Esophagus muscularis mucosa (tissue), 4 donors: ENCODE measurements around the gene VEZF1. TPM values are rescaled to one million over a fixed set of nuclear protein-coding genes. Genes with fewer than 3 reads are reported as not detected.
"Not testable (repeated sequence)": the region's sequence is repeated elsewhere in the genome, so short reads cannot be mapped to it uniquely, and the experiment has no call there.

Source experiments
- DNase-seq: peaks from one replicate; pipeline ENCODE4 v3.0.0-alpha.2; 2017; ENCODE audit errors: extremely low spot score
- H3K27ac ChIP-seq, 4 donors: fragments of 200-600 bp; sonication (generic); replicated peaks in 1 of 4; 1 replicate in 3 of 4; 2 replicates in 1 of 4; pipeline ENCODE4 v1.5.1; 2016 to 2019; ENCODE audit warnings: mild to moderate bottlenecking in 1 of 4
- H3K27me3 ChIP-seq, 4 donors: fragments of 200-600 bp; sonication (generic); one replicate each; pipeline versions ENCODE4 v1.5.1 to v1.6.0; 2016 to 2019
- H3K36me3 ChIP-seq, 4 donors: fragments of 200-600 bp; sonication (generic); one replicate each; pipeline ENCODE4 v1.5.1; 2016 to 2019
- H3K4me1 ChIP-seq, 4 donors: fragments of 200-600 bp; sonication (generic); one replicate each; pipeline ENCODE4 v1.5.1; 2016 to 2019
- H3K4me3 ChIP-seq, 4 donors: fragments of 200-600 bp; sonication (generic); 1 replicate in 2 of 4; 2 replicates in 2 of 4; pipeline ENCODE4 v1.5.1; 2016 to 2019; ENCODE audit warnings: mild to moderate bottlenecking in 4 of 4, moderate library complexity in 1 of 4
- H3K9me3 ChIP-seq, 4 donors: fragments of 200-600 bp; sonication (generic); 1 replicate in 3 of 4; 2 replicates in 1 of 4; pipeline ENCODE4 v1.5.1; 2016 to 2019
- EP300 ChIP-seq: sonication (generic); formaldehyde crosslinking; IDR thresholded peaks from one replicate; pipeline ENCODE4 v1.6.1; 2017; ENCODE audit warnings: antibody characterized with exemption
- POLR2A ChIP-seq: fragments of 450-650 bp; IDR thresholded peaks from one replicate; pipeline ENCODE4 v1.6.1; 2017; ENCODE audit warnings: antibody characterized with exemption, moderate library complexity, mild to moderate bottlenecking, low read depth
- POLR2AphosphoS5 ChIP-seq, 2 donors: sonication (generic); formaldehyde crosslinking; IDR thresholded peaks; one replicate each; pipeline ENCODE4 v1.6.1; 2017; ENCODE audit warnings: antibody characterized with exemption in 2 of 2
- WGBS: methylation state at CpG from one replicate; pipeline ENCODE4 v1.1.5; 2018; 5-methylcytosine and 5-hydroxymethylcytosine counted together
- intact Hi-C: fragments of 100-400 bp; cut with DNase I; formaldehyde crosslinking; loops from one replicate; pipeline ENCODE4 v1.15.1; 2023
- total RNA-seq, 4 donors: library from RNA; depleted of rRNA; stranded (reverse); fragments of >200 nt; gene quantifications; one replicate each; pipeline versions ENCODE4 v1.1.0 to v1.2.1, GENCODE V29; 2016
- TF ChIP-seq, protein P1 (sequence below), 3 experiments: fragments of 200-600 bp in 2 of 3; fragments of 450-650 bp in 1 of 3; sonication (generic) in 2 of 3; IDR thresholded peaks; one replicate each; pipeline ENCODE4 v1.5.1; 2017 to 2019; ENCODE audit warnings: antibody characterized with exemption in 3 of 3, mild to moderate bottlenecking in 2 of 3, moderate library complexity in 1 of 3

Gene VEZF1
- total RNA-seq, 4 donors from 2014 or later: 98.9 to 154 (median 121) TPM

DNA sequence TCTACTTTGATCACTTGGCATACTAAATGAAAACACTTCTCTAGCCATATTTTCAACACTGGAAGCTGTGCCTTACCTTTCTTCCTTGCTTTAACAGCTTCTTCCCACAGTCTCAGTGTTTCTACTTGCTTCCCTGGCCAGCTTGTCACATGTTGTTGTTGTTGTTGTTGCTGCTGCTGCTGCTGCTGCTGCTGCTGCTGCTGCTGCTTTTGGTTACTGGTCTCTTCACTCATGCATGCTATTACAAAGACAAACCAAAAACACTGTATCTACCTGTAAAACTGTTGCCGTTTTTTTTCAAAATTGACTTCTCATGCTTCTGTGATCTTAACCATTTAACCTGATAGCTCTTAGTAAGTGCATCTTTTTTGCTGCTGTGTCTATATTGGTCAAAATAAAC lies 9.0 kb downstream of the VEZF1 start:
- H3K27me3 ChIP-seq: no peaks in the 10 kb centered on the region
- no peak for DNase-seq
- peaks cover 40 to 89% (median 80%) of the 10 kb centered on the region in 4 donors for H3K4me1 ChIP-seq
- no peaks in the 10 kb centered on the region for H3K9me3 ChIP-seq
- peaks cover 50 to 78% (median 65%) of the 10 kb centered on the region in 4 donors for H3K36me3 ChIP-seq
- TF ChIP-seq POLR2A (no peak), EP300 (no peak), POLR2AphosphoS5 (IDR thresholded peaks at IDR 0.05) (no peak)
- TF ChIP-seq, protein P1, sequence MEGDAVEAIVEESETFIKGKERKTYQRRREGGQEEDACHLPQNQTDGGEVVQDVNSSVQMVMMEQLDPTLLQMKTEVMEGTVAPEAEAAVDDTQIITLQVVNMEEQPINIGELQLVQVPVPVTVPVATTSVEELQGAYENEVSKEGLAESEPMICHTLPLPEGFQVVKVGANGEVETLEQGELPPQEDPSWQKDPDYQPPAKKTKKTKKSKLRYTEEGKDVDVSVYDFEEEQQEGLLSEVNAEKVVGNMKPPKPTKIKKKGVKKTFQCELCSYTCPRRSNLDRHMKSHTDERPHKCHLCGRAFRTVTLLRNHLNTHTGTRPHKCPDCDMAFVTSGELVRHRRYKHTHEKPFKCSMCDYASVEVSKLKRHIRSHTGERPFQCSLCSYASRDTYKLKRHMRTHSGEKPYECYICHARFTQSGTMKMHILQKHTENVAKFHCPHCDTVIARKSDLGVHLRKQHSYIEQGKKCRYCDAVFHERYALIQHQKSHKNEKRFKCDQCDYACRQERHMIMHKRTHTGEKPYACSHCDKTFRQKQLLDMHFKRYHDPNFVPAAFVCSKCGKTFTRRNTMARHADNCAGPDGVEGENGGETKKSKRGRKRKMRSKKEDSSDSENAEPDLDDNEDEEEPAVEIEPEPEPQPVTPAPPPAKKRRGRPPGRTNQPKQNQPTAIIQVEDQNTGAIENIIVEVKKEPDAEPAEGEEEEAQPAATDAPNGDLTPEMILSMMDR (IDR thresholded peaks at IDR 0.05): no peak
- intact Hi-C loops: no loop called here
- no peak overlapping the region for H3K27ac ChIP-seq
- WGBS: 67% methylated on average over 1 of the region's 1 CpG
- H3K4me3 ChIP-seq: no peak overlapping the region

DNA sequence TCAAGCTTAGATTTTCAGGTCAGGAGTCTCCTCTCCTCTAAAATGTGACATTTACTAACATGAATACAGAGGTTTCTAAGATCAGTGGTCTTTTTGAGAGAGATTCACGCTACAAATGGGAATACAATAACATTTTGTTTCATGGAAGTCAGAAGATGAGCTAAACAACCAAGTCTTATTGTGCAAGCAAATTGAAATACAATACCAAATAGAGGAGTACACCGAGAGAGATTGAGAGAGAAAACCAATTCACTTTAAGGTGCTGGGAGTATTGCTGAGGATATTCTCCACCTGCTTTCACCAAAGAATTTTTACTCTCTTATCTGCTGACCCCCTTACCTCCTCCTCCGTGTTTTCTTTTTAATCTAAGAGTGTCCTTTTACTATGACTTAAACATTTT lies 11.5 kb downstream of the VEZF1 start:
- peak overlapping the region in 3 of 4 donors; percentile 14 to 58 (median 45) for H3K27ac ChIP-seq
- TF ChIP-seq POLR2AphosphoS5 (IDR thresholded peaks at IDR 0.05) (no peak), EP300 (no peak), POLR2A (no peak)
- TF ChIP-seq, protein P1 (IDR thresholded peaks at IDR 0.05): no peak
- intact Hi-C loops: no loop called here
- no peaks in the 10 kb centered on the region for H3K9me3 ChIP-seq
- peaks cover 31 to 64% (median 55%) of the 10 kb centered on the region in 4 donors for H3K4me1 ChIP-seq
- no peaks in the 10 kb centered on the region for H3K27me3 ChIP-seq
- 86% methylated on average over 3 of the region's 3 CpGs for WGBS
- peaks cover 61 to 95% (median 78%) of the 10 kb centered on the region in 4 donors for H3K36me3 ChIP-seq
- no peak for DNase-seq
- no peak overlapping the region for H3K4me3 ChIP-seq

DNA sequence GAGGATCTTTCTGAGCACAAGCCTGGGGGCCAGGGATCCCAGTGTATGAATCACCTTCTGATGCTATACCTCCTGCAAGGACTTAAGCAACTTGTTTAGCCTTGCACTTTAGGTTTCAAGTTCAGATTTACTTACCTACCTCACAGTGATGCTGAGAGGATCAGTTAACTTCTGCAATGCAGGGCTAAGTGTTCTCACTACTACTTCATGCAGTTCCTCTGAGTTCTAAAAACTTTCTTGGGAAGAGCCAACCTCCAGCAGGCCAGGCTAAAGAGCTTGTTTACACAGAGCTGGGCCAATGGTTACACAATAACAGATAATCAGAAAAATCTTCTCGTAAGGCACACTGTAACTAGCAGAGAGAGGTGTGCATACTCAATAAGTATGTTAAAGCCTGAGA lies 13.0 kb downstream of the VEZF1 start:
- Histone ChIP-seq H3K36me3 (peaks cover 56 to 90% (median 73%) of the 10 kb centered on the region in 4 donors), H3K4me3 (no peak overlapping the region)
- TF ChIP-seq, protein P1 (IDR thresholded peaks at IDR 0.05): no peak
- TF ChIP-seq EP300: no peak
- TF ChIP-seq POLR2AphosphoS5 (IDR thresholded peaks at IDR 0.05): no peak
- TF ChIP-seq POLR2A: no peak

DNA sequence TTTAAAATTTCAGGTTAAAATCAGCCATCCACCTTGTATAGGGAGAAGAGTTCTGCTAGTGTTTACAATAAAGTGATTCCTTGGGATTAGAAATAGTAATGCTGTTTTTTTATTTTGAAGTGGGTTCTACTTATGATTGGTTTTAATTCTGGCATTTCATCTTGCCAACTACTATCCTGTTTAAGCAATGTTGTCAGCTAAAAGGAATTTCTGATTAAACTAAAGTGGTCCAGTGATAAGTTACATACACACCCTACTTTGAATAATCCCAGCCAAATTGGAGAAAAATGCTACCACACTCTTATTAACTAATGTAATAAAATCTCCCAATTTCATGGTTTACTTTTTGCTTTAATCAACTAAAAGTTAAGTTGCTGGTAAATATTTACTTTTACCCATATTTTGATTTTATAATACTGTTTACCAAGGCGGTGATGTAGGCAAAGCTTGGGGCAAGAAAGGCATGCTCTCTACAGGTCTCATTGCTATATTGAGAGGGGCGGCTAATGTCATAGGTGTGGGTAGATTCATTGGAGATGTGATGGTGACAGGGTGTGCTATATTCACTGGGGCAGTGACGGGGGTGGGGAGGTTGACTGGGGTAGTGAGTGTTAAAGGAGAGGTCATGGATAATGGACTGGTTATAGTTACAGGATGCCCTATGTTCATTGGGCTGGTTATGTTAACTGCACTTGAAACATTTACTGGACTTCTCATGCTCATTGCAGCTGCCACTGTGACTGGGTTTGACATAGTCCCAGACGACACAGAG lies 13.8 kb downstream of the VEZF1 start:
- DNase-seq, intact Hi-C loops, H3K4me3 ChIP-seq, H3K27me3 ChIP-seq, H3K9me3 ChIP-seq: not testable (repeated sequence)
- Histone ChIP-seq H3K27ac (peak overlapping the region; percentile 31 to 58 (median 44)), H3K36me3 (peaks cover 49 to 82% (median 65%) of the 10 kb centered on the region in 4 donors), H3K4me1 (peaks cover 31 to 41% (median 36%) of the 10 kb centered on the region in 4 donors)
- WGBS: 92% methylated on average over 4 of the region's 4 CpGs

More for the DNA sequence above, 13.0 kb downstream of the VEZF1 start:
- 27% methylated on average over 1 of the region's 1 CpG for WGBS
- no peaks in the 10 kb centered on the region for H3K27me3 ChIP-seq
- H3K27ac ChIP-seq: peak overlapping the region; percentile 31 to 58 (median 44)
- intact Hi-C loops: no loop called here
- H3K9me3 ChIP-seq: no peaks in the 10 kb centered on the region
- peaks cover 31 to 49% (median 40%) of the 10 kb centered on the region in 4 donors for H3K4me1 ChIP-seq
- no peak for DNase-seq

DNA sequence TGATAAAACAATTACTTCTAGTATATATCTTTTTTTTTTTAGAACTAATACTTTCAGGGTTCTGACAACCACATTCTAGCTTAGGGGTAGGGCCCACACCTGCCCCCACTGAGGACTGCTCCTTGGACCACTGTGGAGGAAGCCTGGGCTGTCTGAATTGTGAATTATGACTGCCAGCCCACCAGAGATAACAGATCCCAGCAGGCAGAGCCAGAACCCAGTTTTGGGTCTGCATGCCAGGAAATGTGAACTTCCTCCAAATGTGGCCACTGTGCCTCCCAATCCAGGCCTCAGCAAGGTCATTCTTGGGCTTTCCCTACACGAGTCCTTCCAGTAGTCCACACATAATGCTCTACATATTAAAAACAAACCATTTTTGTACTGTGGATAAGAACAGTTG lies 15.9 kb downstream of the VEZF1 start:
- intact Hi-C loops: no loop called here
- Histone ChIP-seq H3K27ac (no peak overlapping the region), H3K9me3 (no peaks in the 10 kb centered on the region), H3K4me3 (no peak overlapping the region), H3K27me3 (no peaks in the 10 kb centered on the region), H3K4me1 (peaks cover 24 to 31% (median 24%) of the 10 kb centered on the region in 4 donors), H3K36me3 (peaks cover 28 to 61% (median 44%) of the 10 kb centered on the region in 4 donors)
- TF ChIP-seq, protein P1 (IDR thresholded peaks at IDR 0.05): no peak
- TF ChIP-seq POLR2AphosphoS5 (IDR thresholded peaks at IDR 0.05) (no peak), EP300 (no peak), POLR2A (no peak)
- WGBS: 44% methylated on average over 1 of the region's 1 CpG
- DNase-seq: peak; percentile 50
